Measurements from ENCODE around the gene FOXJ1. TPM values are rescaled to one million over a fixed set of nuclear protein-coding genes. Genes with fewer than 3 reads are reported as not detected.

Gene FOXJ1
- total RNA-seq, 1 experiment from 2014 or later: 4.0 TPM

- no peak for DNase-seq
- no peak overlapping the region for H2BK15ac ChIP-seq (ENCODE audit: low read depth, low read length)
- no peak overlapping the region for H2AK5ac ChIP-seq (ENCODE audit: insufficient read length, low read length)
- 0 out of 2 replicates have a peak, but pooled peaks cover 2% of the 10 kb centered on the region for H3K4me1 ChIP-seq (ENCODE audit: insufficient read depth, low read length)
- H4K5ac ChIP-seq (ENCODE audit: insufficient read length, low read depth, low read length): no peak overlapping the region
- no peak overlapping the region for H3K14ac ChIP-seq (ENCODE audit: insufficient read depth, low read length)
- H3K27me3 ChIP-seq (ENCODE audit: insufficient read depth, low read length): no peaks in the 10 kb centered on the region
- no peaks in the 10 kb centered on the region for H3K23me2 ChIP-seq (ENCODE audit: insufficient read length, low read depth, low read length, poor library complexity, severe bottlenecking)
- no peaks in the 10 kb centered on the region for H3K9me3 Mint-ChIP-seq
- no peak overlapping the region for H3K18ac ChIP-seq (ENCODE audit: insufficient read length, low read depth, low read length)
- peaks cover 2 to 11% of the 10 kb centered on the region in 2 experiments for H3K4me1 Mint-ChIP-seq
- no peak overlapping the region for H2BK5ac ChIP-seq (ENCODE audit: insufficient read length, low read length)
- H2BK120ac ChIP-seq (ENCODE audit: low read depth, low read length, poor library complexity, severe bottlenecking): no peak overlapping the region
- H4K91ac ChIP-seq (ENCODE audit: insufficient read length, low read depth, low read length): no peak overlapping the region
- no CpG with 5 or more reads among the region's 6 CpGs for WGBS (ENCODE audit: extremely low coverage, insufficient read length, low lambda C conversion rate)
- H3K79me2 ChIP-seq (ENCODE audit: insufficient read depth, low read length): no peaks in the 10 kb centered on the region
- H3K27ac Mint-ChIP-seq: no peak overlapping the region
- no peak overlapping the region for H4K8ac ChIP-seq (replicated peaks; ENCODE audit: insufficient read length, low read depth, low read length)
- no peak overlapping the region for H2BK20ac ChIP-seq (ENCODE audit: low read depth, low read length, poor library complexity, severe bottlenecking)
- no peak overlapping the region for H3K4ac ChIP-seq (ENCODE audit: low read depth, low read length)
- H3K23ac ChIP-seq (ENCODE audit: insufficient read length, low read depth, low read length): no peak overlapping the region
- no peaks in the 10 kb centered on the region; a peak in 1 of 7 replicates for H3K36me3 Mint-ChIP-seq (ENCODE audit: insufficient read depth in 1 of 3, low read depth in 3 of 3)
- no peaks in the 10 kb centered on the region for H3K9me3 ChIP-seq (ENCODE audit: control insufficient read depth, low read depth, low read length)
- no peak overlapping the region for H3K56ac ChIP-seq (ENCODE audit: insufficient read length, low read depth, low read length)
- no peak overlapping the region for H3T11ph ChIP-seq (ENCODE audit: low read length)
- no peak overlapping the region for H3K9ac ChIP-seq (ENCODE audit: extremely low read depth, insufficient read length, low read length)
- H3K79me1 ChIP-seq (ENCODE audit: insufficient read depth, low read depth, low read length, poor library complexity, severe bottlenecking): no peaks in the 10 kb centered on the region
- no peak overlapping the region for H2AFZ ChIP-seq (ENCODE audit: low read length)
- H3K4me2 ChIP-seq (ENCODE audit: insufficient read depth, insufficient read length, low read length): no peak overlapping the region
- H3K27me3 Mint-ChIP-seq (ENCODE audit: low read depth): no peaks in the 10 kb centered on the region
- H3K4me3 Mint-ChIP-seq: no peak overlapping the region
- no peak overlapping the region for H3K27ac ChIP-seq (ENCODE audit: insufficient read length, low read depth, low read length)
- TF ChIP-seq CTCF (conservative IDR thresholded peaks at IDR 0.05): no peak
- H2BK12ac ChIP-seq (ENCODE audit: insufficient read length, low read depth, low read length): no peak overlapping the region
- H4K20me1 ChIP-seq (ENCODE audit: control insufficient read depth, insufficient read depth, insufficient read length): no peaks in the 10 kb centered on the region
Measured at GRCh38 chr17:76179496-76180467, 38.7 kb upstream of the FOXJ1 start.

Measured in H9 (cell line).